Endothelial cell of umbilical vein (primary cell): Measurements from ENCODE around the gene DGCR8. TPM values are rescaled to one million over a fixed set of nuclear protein-coding genes. Genes with fewer than 3 reads are reported as not detected.

Experiments used
- BruUV-seq: library from RNA; stranded (reverse); fragments of 400-500 nt; replicated peaks from 2 replicates; lab custom pipeline; 2021; lab: Mats Ljungman, UMichigan
- CTCF ChIA-PET: fragments of 300-600, 350-600 bp; sonication (Branson Sonifier 250); formaldehyde crosslinking; loops from one replicate; lab custom pipeline; 2021; ENCODE audit warnings: antibody characterized with exemption, inconsistent platforms; lab: Charles Lee
- POLR2A ChIA-PET: fragments of 300-600, 350-600 bp; sonication (Branson Sonifier 250); formaldehyde crosslinking; loops from one replicate; lab custom pipeline; 2021; ENCODE audit warnings: antibody characterized with exemption, inconsistent platforms; lab: Charles Lee
- DNase-seq: peaks from one replicate; pipeline ENCODE4 v3.0.0-alpha.2; 2011; ENCODE audit warnings: low read depth, low spot score
- FAIRE-seq: peaks from 2 replicates; lab custom pipeline; 2011; peaks lifted over from hg19 to GRCh38; lab: Jason Lieb, UNC
- H2AFZ ChIP-seq: 2 replicates; pipeline ENCODE4 v1.6.0; 2012; ENCODE audit warnings: low read depth, low read length, control low read depth, inconsistent platforms
- H3K27ac ChIP-seq: 2 replicates; pipeline ENCODE4 v1.5.1; 2011; ENCODE audit warnings: low read depth, mild to moderate bottlenecking, control low read depth, low read length, moderate library complexity; ENCODE audit not compliant: insufficient read depth
- H3K27me3 ChIP-seq, 2 experiments: 2 replicates each; pipeline versions ENCODE4 v1.6.0 to v1.6.1; 2011; ENCODE audit warnings: low read length in 2 of 2, mixed read lengths in 1 of 2; ENCODE audit not compliant: control insufficient read depth in 2 of 2, insufficient read depth in 2 of 2
- H3K36me3 ChIP-seq, 2 experiments: 2 replicates in 1 of 2; 3 replicates in 1 of 2; pipeline ENCODE4 v1.5.1; 2011; ENCODE audit warnings: low read length in 2 of 2, mild to moderate bottlenecking in 1 of 2, moderate library complexity in 1 of 2; ENCODE audit not compliant: control insufficient read depth in 2 of 2, insufficient read depth in 2 of 2; ENCODE audit errors: extremely low read depth in 1 of 2
- H3K4me1 ChIP-seq: 3 replicates; pipeline ENCODE4 v1.5.1; 2011; ENCODE audit warnings: mild to moderate bottlenecking, low read length; ENCODE audit not compliant: control insufficient read depth, insufficient read depth; ENCODE audit errors: extremely low read depth
- H3K4me2 ChIP-seq: 2 replicates; pipeline ENCODE4 v1.6.1; 2011; ENCODE audit warnings: low read length, control low read depth, mixed read lengths; ENCODE audit not compliant: insufficient read depth
- H3K4me3 ChIP-seq, 3 experiments: fragments of 200-600 bp in 1 of 3; sonication (generic), shearing (Covaris generic) in 1 of 3; replicated peaks in 1 of 3; 2 replicates each; pipeline ENCODE4 v1.5.1; 2011 to 2016; ENCODE audit warnings: control low read depth in 3 of 3, low read length in 3 of 3, mild to moderate bottlenecking in 2 of 3, inconsistent platforms in 1 of 3, low read depth in 1 of 3, moderate library complexity in 1 of 3; ENCODE audit not compliant: insufficient read depth in 1 of 3
- H3K79me2 ChIP-seq: 2 replicates; pipeline ENCODE4 v1.6.0; 2012; ENCODE audit warnings: low read length, inconsistent platforms; ENCODE audit not compliant: control insufficient read depth, insufficient read depth
- H3K9ac ChIP-seq: replicated peaks from 2 replicates; pipeline ENCODE3; 2011; ENCODE audit warnings: low read length, control low read depth; ENCODE audit not compliant: insufficient read depth; ENCODE audit errors: extremely low read depth
- H3K9me1 ChIP-seq: replicated peaks from 3 replicates; pipeline ENCODE4 v1.6.0; 2011; ENCODE audit warnings: mild to moderate bottlenecking, low read length; ENCODE audit not compliant: control insufficient read depth, insufficient read depth; ENCODE audit errors: extremely low read depth
- H3K9me3 ChIP-seq: replicated peaks from 2 replicates; pipeline ENCODE4 v1.5.1; 2012; ENCODE audit warnings: low read length, inconsistent platforms; ENCODE audit not compliant: control insufficient read depth, insufficient read depth
- H4K20me1 ChIP-seq: replicated peaks from 2 replicates; pipeline ENCODE3; 2011; ENCODE audit warnings: mild to moderate bottlenecking, low read length; ENCODE audit not compliant: control insufficient read depth, insufficient read depth; ENCODE audit errors: extremely low read depth
- CTCF ChIP-seq, 2 donors: IDR thresholded peaks; 1 replicate in 1 of 2; 2 replicates in 1 of 2; pipeline ENCODE4 v1.5.1; 2011; ENCODE audit warnings: low read length in 2 of 2, mild to moderate bottlenecking in 2 of 2, moderate library complexity in 2 of 2, control low read depth in 1 of 2, inconsistent platforms in 1 of 2, low read depth in 1 of 2; ENCODE audit not compliant: insufficient read depth in 1 of 2; ENCODE audit errors: extremely low read depth in 1 of 2
- EZH2 ChIP-seq: IDR thresholded peaks from 2 replicates; pipeline ENCODE4 v1.6.1; 2012; ENCODE audit warnings: borderline replicate concordance, low read depth, mild to moderate bottlenecking, moderate library complexity, low read length, inconsistent platforms; ENCODE audit not compliant: severe bottlenecking
- FOS ChIP-seq: IDR thresholded peaks from 2 replicates; pipeline ENCODE4 v1.6.1; 2011; ENCODE audit warnings: mild to moderate bottlenecking, low read length, moderate library complexity, borderline replicate concordance; ENCODE audit not compliant: insufficient read depth
- GATA2 ChIP-seq: IDR thresholded peaks from 2 replicates; pipeline ENCODE4 v1.7.0; 2011; ENCODE audit warnings: low read depth, mild to moderate bottlenecking, moderate library complexity, mixed read lengths, low read length; ENCODE audit not compliant: insufficient read length, insufficient read depth
- MYC ChIP-seq: IDR thresholded peaks from one replicate; pipeline ENCODE4 v1.6.1; 2011; ENCODE audit warnings: mild to moderate bottlenecking, low read depth, low read length
- POLR2AphosphoS5 ChIP-seq: IDR thresholded peaks from 2 replicates; pipeline ENCODE4 v1.6.1; 2012; ENCODE audit warnings: low read depth, mild to moderate bottlenecking, control low read depth, low read length, moderate library complexity; ENCODE audit not compliant: insufficient read depth
- dilution Hi-C: fragments of 300-500 bp; cut with MboI; formaldehyde crosslinking; loops from one replicate; pipeline ENCODE4 v1.15.0; 2019; ENCODE audit warnings: low sequenced_read_pairs; ENCODE audit not compliant: extremely low pct_ligation_motif_present
- intact Hi-C: fragments of 100-400 bp; cut with micrococcal nuclease; formaldehyde crosslinking; loops from one replicate; pipeline ENCODE4 v1.10.0; 2022
- polyA plus RNA-seq, 4 experiments: library from polyadenylated mRNA; depleted of rRNA in 3 of 4; stranded (reverse) in 3 of 4; unstranded in 1 of 4; fragments of >200 nt; gene quantifications; 2 replicates each; pipeline versions ENCODE4 v1.2.1 to v1.2.3, GENCODE V29; 2011 to 2012; ENCODE audit warnings: missing spikeins in 1 of 4
- total RNA-seq: library from RNA; stranded (reverse); gene quantifications from 2 replicates; pipeline ENCODE4 v1.2.3, GENCODE V29; 2021
- TF ChIP-seq, protein P1 (sequence below): IDR thresholded peaks from 2 replicates; pipeline ENCODE4 v1.6.1; 2011; ENCODE audit not compliant: insufficient read depth, insufficient read length

Gene DGCR8
- total and polyA plus RNA-seq, 2 donors (not counting 3 experiments of a cell fraction or from before 2014, with no cell fraction given), result 32.7 to 64.2 TPM

DNA sequence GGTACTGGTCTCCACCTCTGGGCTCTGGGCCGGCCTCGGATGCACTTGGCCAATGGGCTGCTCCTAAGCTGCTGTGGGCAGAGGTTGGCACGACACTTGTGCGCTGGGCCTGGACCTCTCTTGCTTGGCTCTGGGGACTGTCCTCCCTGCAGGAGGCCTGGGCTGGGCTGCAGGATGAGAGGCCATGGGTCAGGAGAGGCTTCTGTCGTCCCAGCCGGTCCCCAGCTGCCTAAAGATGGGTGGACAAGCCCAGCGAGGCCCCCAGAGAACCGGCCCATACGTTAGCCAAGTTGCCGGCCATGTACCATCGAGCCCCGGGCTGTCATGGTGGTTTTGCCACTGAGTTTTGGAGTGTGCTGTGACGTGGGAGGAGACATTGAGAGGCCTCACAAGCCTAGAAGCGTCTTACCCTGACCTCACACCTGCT is 72.4 kb downstream of the DGCR8 start:
- Histone ChIP-seq H3K36me3 (no peaks in the 10 kb centered on the region), H3K9me1 (no peaks in the 10 kb centered on the region), H3K27me3 (no peaks in the 10 kb centered on the region), H4K20me1 (no peaks in the 10 kb centered on the region), H3K27ac (no peak overlapping the region), H3K9ac (no peak overlapping the region), H3K79me2 (no peaks in the 10 kb centered on the region), H2AFZ (no peak overlapping the region), H3K4me1 (peaks cover 5% of the 10 kb centered on the region), H3K4me2 (no peak overlapping the region), H3K4me3 (no peak overlapping the region), H3K9me3 (no peaks in the 10 kb centered on the region)
- BruUV-seq, result no TSS peak
- TF ChIP-seq CTCF (IDR thresholded peaks at IDR 0.05; ENCODE audit: extremely low read depth in 1 of 2, insufficient read depth in 1 of 2, low read depth in 1 of 2, low read length in 2 of 2) (no peak), FOS (no peak), GATA2 (no peak), EZH2 (no peak), MYC (no peak), POLR2AphosphoS5 (no peak)
- TF ChIP-seq, protein P1, sequence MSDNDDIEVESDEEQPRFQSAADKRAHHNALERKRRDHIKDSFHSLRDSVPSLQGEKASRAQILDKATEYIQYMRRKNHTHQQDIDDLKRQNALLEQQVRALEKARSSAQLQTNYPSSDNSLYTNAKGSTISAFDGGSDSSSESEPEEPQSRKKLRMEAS, result no peak
- dilution Hi-C loops, result no loop called here
- POLR2A ChIA-PET, result no interaction called here
- CTCF ChIA-PET, result no interaction called here
- intact Hi-C loops, result no loop called here
- FAIRE-seq, result no peak
- DNase-seq, result no peak
